WTC11 (cell line): Measurements from ENCODE around the gene TEX19. TPM values are rescaled to one million over a fixed set of nuclear protein-coding genes. Genes with fewer than 3 reads are reported as not detected.
A peak's percentile ranks its signal among the peaks of the same experiment; 100 is the strongest.

Source experiments
- ATAC-seq: fragments of 200-7000 bp; cut with Tn5 transposase; 2 replicates; pipeline ENCODE4 v1.10.0; 2021; ENCODE audit warnings: mild to moderate bottlenecking, moderate library complexity
- CTCF ChIA-PET: fragments of 300-600 bp; sonication (Branson Sonifier 250); formaldehyde crosslinking; loops from one replicate; lab custom pipeline; 2021; ENCODE audit warnings: antibody characterized with exemption; lab: Charles Lee
- POLR2A ChIA-PET: fragments of 350-600 bp; sonication (Branson Sonifier 250); formaldehyde crosslinking; loops from one replicate; lab custom pipeline; 2021; ENCODE audit warnings: antibody characterized with exemption; lab: Charles Lee
- DNase-seq: peaks from one replicate; pipeline ENCODE4 v3.0.0; 2021; ENCODE audit warnings: low spot score
- H3K27ac Mint-ChIP-seq: 2 replicates; pipeline ENCODE4 v1.8.0; 2021; ENCODE audit warnings: mixed read lengths
- H3K27me3 Mint-ChIP-seq: 2 replicates; pipeline ENCODE4 v1.8.0; 2021; ENCODE audit warnings: low read depth, mild to moderate bottlenecking, moderate library complexity, mixed read lengths
- H3K36me3 Mint-ChIP-seq: 2 replicates; pipeline ENCODE4 v1.8.0; 2021; ENCODE audit warnings: mixed read lengths
- H3K4me1 Mint-ChIP-seq: 2 replicates; pipeline ENCODE4 v1.8.0; 2022; ENCODE audit warnings: mixed read lengths
- H3K4me3 Mint-ChIP-seq: 2 replicates; pipeline ENCODE4 v1.8.0; 2021; ENCODE audit warnings: mild to moderate bottlenecking, moderate library complexity, mixed read lengths
- H3K9me3 Mint-ChIP-seq: 2 replicates; pipeline ENCODE4 v1.8.0; 2021; ENCODE audit warnings: mixed read lengths
- AFF4 ChIP-seq: sonication (generic); formaldehyde crosslinking; IDR thresholded peaks from 2 replicates; pipeline ENCODE4 v1.8.1; 2023; ENCODE audit warnings: mild to moderate bottlenecking, missing genetic modification reagents, borderline replicate concordance
- ATF6 ChIP-seq: sonication (generic); formaldehyde crosslinking; IDR thresholded peaks from 2 replicates; pipeline ENCODE4 v1.8.1; 2023; ENCODE audit warnings: mild to moderate bottlenecking, missing genetic modification reagents
- CBFB ChIP-seq: sonication (generic); formaldehyde crosslinking; IDR thresholded peaks from 2 replicates; pipeline ENCODE4 v1.8.1; 2022; ENCODE audit warnings: mild to moderate bottlenecking, low read depth, missing genetic modification reagents
- CREM ChIP-seq: sonication (generic); formaldehyde crosslinking; IDR thresholded peaks from 2 replicates; pipeline ENCODE4 v1.8.1; 2022; ENCODE audit warnings: mild to moderate bottlenecking, missing genetic modification reagents, moderate library complexity
- E2F1 ChIP-seq: sonication (generic); formaldehyde crosslinking; IDR thresholded peaks from 2 replicates; pipeline ENCODE4 v1.8.0; 2022; ENCODE audit warnings: mild to moderate bottlenecking, missing genetic modification reagents
- GABPB1 ChIP-seq: sonication (generic); formaldehyde crosslinking; IDR thresholded peaks from 2 replicates; pipeline ENCODE4 v1.8.1; 2023; ENCODE audit warnings: mild to moderate bottlenecking, missing genetic modification reagents
- GTF2I ChIP-seq: fragments of 250-450 bp; sonication (Bioruptor Pico); conservative IDR thresholded peaks from 2 replicates; pipeline ENCODE4 v1.4.0; 2021; ENCODE audit warnings: mild to moderate bottlenecking
- JAZF1 ChIP-seq: fragments of 250-450 bp; sonication (Bioruptor Pico); IDR thresholded peaks from 2 replicates; pipeline ENCODE4 v1.9.0; 2021; ENCODE audit warnings: moderate library complexity, mild to moderate bottlenecking, inconsistent platforms
- MXD4 ChIP-seq: fragments of 250-450 bp; sonication (Bioruptor Pico); IDR thresholded peaks from 2 replicates; pipeline ENCODE4 v1.8.0; 2021; ENCODE audit warnings: mild to moderate bottlenecking, moderate library complexity, borderline replicate concordance
- NFE2L1 ChIP-seq: sonication (generic); formaldehyde crosslinking; IDR thresholded peaks from 2 replicates; pipeline ENCODE4 v1.8.1; 2023; ENCODE audit warnings: missing genetic modification reagents
- NFYB ChIP-seq: sonication (generic); formaldehyde crosslinking; conservative IDR thresholded peaks from 2 replicates; pipeline ENCODE4 v1.8.0; 2022; ENCODE audit warnings: low read depth, missing genetic modification reagents
- OVOL2 ChIP-seq: fragments of 250-450 bp; sonication (Bioruptor Pico); IDR thresholded peaks from 2 replicates; pipeline ENCODE4 v1.9.0; 2021; ENCODE audit warnings: mild to moderate bottlenecking, borderline replicate concordance
- PREB ChIP-seq: sonication (generic); formaldehyde crosslinking; IDR thresholded peaks from 2 replicates; pipeline ENCODE4 v1.8.1; 2022; ENCODE audit warnings: mild to moderate bottlenecking, missing genetic modification reagents, moderate library complexity, borderline replicate concordance
- RORB ChIP-seq: fragments of 250-450 bp; sonication (Bioruptor Pico); IDR thresholded peaks from 2 replicates; pipeline ENCODE4 v1.9.0; 2021; ENCODE audit warnings: mild to moderate bottlenecking
- SOX15 ChIP-seq: fragments of 250-450 bp; sonication (Bioruptor Pico); IDR thresholded peaks from 2 replicates; pipeline ENCODE4 v1.9.0; 2021; ENCODE audit warnings: mild to moderate bottlenecking
- SP1 ChIP-seq: sonication (generic); formaldehyde crosslinking; conservative IDR thresholded peaks from 2 replicates; pipeline ENCODE4 v1.8.1; 2022; ENCODE audit warnings: missing genetic modification reagents
- STAT6 ChIP-seq: sonication (generic); formaldehyde crosslinking; conservative IDR thresholded peaks from 2 replicates; pipeline ENCODE4 v1.8.1; 2023; ENCODE audit warnings: mild to moderate bottlenecking, low read depth, missing genetic modification reagents, moderate library complexity
- TCF7 ChIP-seq: sonication (generic); formaldehyde crosslinking; IDR thresholded peaks from 2 replicates; pipeline ENCODE4 v1.8.0; 2022; ENCODE audit warnings: mild to moderate bottlenecking, low read depth, missing genetic modification reagents, moderate library complexity
- USF2 ChIP-seq: sonication (generic); formaldehyde crosslinking; IDR thresholded peaks from 2 replicates; pipeline ENCODE4 v1.8.1; 2023; ENCODE audit warnings: mild to moderate bottlenecking, missing genetic modification reagents, moderate library complexity
- ZBTB21 ChIP-seq: sonication (generic); formaldehyde crosslinking; IDR thresholded peaks from 2 replicates; pipeline ENCODE4 v1.8.1; 2023; ENCODE audit warnings: mild to moderate bottlenecking, missing genetic modification reagents, borderline replicate concordance
- ZMAT4 ChIP-seq: fragments of 250-450 bp; sonication (Bioruptor Pico); IDR thresholded peaks from 2 replicates; pipeline ENCODE4 v1.9.0; 2021; ENCODE audit warnings: mild to moderate bottlenecking
- ZNF219 ChIP-seq: sonication (generic); formaldehyde crosslinking; IDR thresholded peaks from 2 replicates; pipeline ENCODE4 v1.8.0; 2023; ENCODE audit warnings: missing genetic modification reagents, mild to moderate bottlenecking, borderline replicate concordance
- ZNF416 ChIP-seq: fragments of 250-450 bp; sonication (Bioruptor Pico); IDR thresholded peaks from 2 replicates; pipeline ENCODE4 v1.9.0; 2021; ENCODE audit warnings: mild to moderate bottlenecking, inconsistent platforms
- total RNA-seq: library from RNA; stranded (reverse); gene quantifications from 3 replicates; pipeline ENCODE4 v1.2.3, GENCODE V29; 2021

Gene TEX19
- total RNA-seq, 1 experiment from 2014 or later, result 1.4 TPM

- Mint-ChIP-seq H3K4me3 (peak overlapping the region; percentile 42), H3K9me3 (peaks cover 5% of the 10 kb centered on the region), H3K4me1 (peaks cover 5% of the 10 kb centered on the region), H3K27me3 (peaks cover 43% of the 10 kb centered on the region), H3K27ac (peak overlapping the region; percentile 51), H3K36me3 (no peaks in the 10 kb centered on the region)
- ATAC-seq (peak; percentile 91), DNase-seq (peak; percentile 50)
- ChIA-PET CTCF (no interaction called here), POLR2A (no interaction called here)
- TF ChIP-seq OVOL2 (CRISPR knock-in tag) (no peak), TCF7 (no peak), NFYB (CRISPR knock-in tag) (peak; percentile 92), CBFB (CRISPR knock-in tag) (no peak), ATF6 (CRISPR knock-in tag) (no peak), GABPB1 (no peak), SP1 (CRISPR knock-in tag) (peak; percentile 47; the same call in 1 of the 2 replicates), E2F1 (no peak), USF2 (CRISPR knock-in tag) (no peak), MXD4 (CRISPR knock-in tag) (no peak)
These were observed 8.9 kb downstream of the TEX19 start for GRCh38 chr17:82367724-82368524.

- H3K36me3 Mint-ChIP-seq, result no peaks in the 10 kb centered on the region
- H3K4me1 Mint-ChIP-seq, result peaks cover 5% of the 10 kb centered on the region
- H3K9me3 Mint-ChIP-seq, result peaks cover 5% of the 10 kb centered on the region
- POLR2A ChIA-PET, result no interaction called here
- no peak for DNase-seq
- CTCF ChIA-PET, result interaction anchor here (2.4 kb wide), 1 partner anchor 133 kb away, joined by 9 read pairs; no protein-coding TSS in a partner anchor
- no peak for ATAC-seq
- no peak overlapping the region for H3K27ac Mint-ChIP-seq
- no peak overlapping the region for H3K4me3 Mint-ChIP-seq
- H3K27me3 Mint-ChIP-seq, result peaks cover 55% of the 10 kb centered on the region
- TF ChIP-seq ZMAT4 (no peak), RORB (CRISPR knock-in tag) (no peak), GTF2I (CRISPR knock-in tag) (no peak), ZBTB21 (CRISPR knock-in tag) (no peak), AFF4 (CRISPR knock-in tag) (no peak), CREM (CRISPR knock-in tag) (no peak), STAT6 (no peak), SOX15 (CRISPR knock-in tag) (no peak), GABPB1 (no peak), ZNF219 (no peak), JAZF1 (CRISPR knock-in tag) (no peak), PREB (CRISPR knock-in tag) (no peak), NFE2L1 (CRISPR knock-in tag) (no peak), ZNF416 (CRISPR knock-in tag) (no peak)
These were observed 10.2 kb downstream of the TEX19 start for GRCh38 chr17:82369211-82369610.
